Thyroid gland (tissue), 4 donors: Measurements from ENCODE around the gene TSHZ2. TPM values are rescaled to one million over a fixed set of nuclear protein-coding genes. Genes with fewer than 3 reads are reported as not detected.

Experiments used
- DNase-seq, 2 donors: peaks; one replicate each; pipeline ENCODE4 v3.0.0-alpha.2; 2019
- H3K27ac ChIP-seq, 3 donors: fragments of 200-600 bp; sonication (generic); 1 replicate in 2 of 3; 2 replicates in 1 of 3; pipeline ENCODE4 v1.5.1; 2016 to 2019; ENCODE audit warnings: mild to moderate bottlenecking in 1 of 3, moderate library complexity in 1 of 3
- H3K27me3 ChIP-seq: fragments of 200-600 bp; sonication (generic); one replicate; pipeline ENCODE4 v1.5.1; 2019
- H3K36me3 ChIP-seq, 2 donors: fragments of 200-600 bp; sonication (generic); one replicate each; pipeline ENCODE4 v1.5.1; 2016 to 2019
- H3K4me1 ChIP-seq, 2 donors: fragments of 200-600 bp; sonication (generic); one replicate each; pipeline ENCODE4 v1.5.1; 2017 to 2019
- H3K4me3 ChIP-seq, 3 donors: fragments of 200-600 bp; sonication (generic); replicated peaks in 1 of 3; 1 replicate in 2 of 3; 2 replicates in 1 of 3; pipeline ENCODE4 v1.5.1; 2016; ENCODE audit warnings: mild to moderate bottlenecking in 1 of 3
- H3K9me3 ChIP-seq: fragments of 200-600 bp; sonication (generic); one replicate; pipeline ENCODE4 v1.5.1; 2017
- POLR2A ChIP-seq, 2 donors: fragments of 450-650 bp; IDR thresholded peaks; one replicate each; pipeline ENCODE4 v1.6.1; 2017; ENCODE audit warnings: antibody characterized with exemption in 2 of 2, mild to moderate bottlenecking in 2 of 2, moderate library complexity in 1 of 2
- whole genome bisulfite sequencing, 2 donors: methylation state at CpG; one replicate each; pipeline ENCODE4 v1.1.5; 2017; 5-methylcytosine and 5-hydroxymethylcytosine counted together
- intact Hi-C: fragments of 100-400 bp; cut with DNase I; formaldehyde crosslinking; loops from one replicate; pipeline ENCODE4 v1.15.1; 2023
- total RNA-seq, 4 donors: library from RNA; depleted of rRNA; stranded (reverse); fragments of >200 nt; gene quantifications; one replicate each; pipeline ENCODE4 v1.2.3, GENCODE V29; 2016
- TF ChIP-seq, protein P1 (sequence below), 6 experiments: fragments of 200-600 bp in 3 of 6; fragments of 450-650 bp in 3 of 6; sonication (generic) in 3 of 6; IDR thresholded peaks; one replicate each; pipeline ENCODE4 v1.5.1; 2016 to 2019; ENCODE audit warnings: antibody characterized with exemption in 6 of 6, mild to moderate bottlenecking in 2 of 6, inconsistent platforms in 1 of 6, moderate library complexity in 1 of 6

Gene TSHZ2
- total RNA-seq, 4 donors from 2014 or later = 11.0 to 27.9 (median 14.0) TPM

DNA sequence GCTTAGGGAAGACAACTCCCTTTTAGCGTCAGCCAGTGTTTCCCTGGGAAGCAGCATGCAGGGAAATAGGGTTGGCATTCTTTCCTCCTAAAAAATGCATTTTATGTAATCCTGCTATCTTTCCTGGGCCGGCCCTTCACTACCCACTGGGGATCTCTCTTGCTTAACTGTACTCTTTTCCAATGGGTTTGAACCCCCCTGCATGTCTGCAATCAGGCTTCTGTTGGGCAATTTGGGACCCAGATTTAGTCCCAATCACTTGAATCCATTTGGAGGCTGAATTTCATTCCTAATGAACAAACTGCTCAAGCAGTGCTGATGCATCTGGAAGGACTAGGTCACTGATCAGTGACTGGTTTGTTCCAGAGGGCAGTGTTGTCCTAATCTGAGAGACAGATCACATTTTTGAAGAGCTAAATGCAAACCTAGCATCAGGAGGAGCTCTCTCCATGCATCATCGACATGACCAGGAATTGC is 152.0 kb downstream of the TSHZ2 start:
- peak; percentile 5 for DNase-seq
- H3K27ac ChIP-seq = no peak overlapping the region
- no peaks in the 10 kb centered on the region for H3K9me3 ChIP-seq
- H3K36me3 ChIP-seq = no peaks in the 10 kb centered on the region
- TF ChIP-seq, protein P1, sequence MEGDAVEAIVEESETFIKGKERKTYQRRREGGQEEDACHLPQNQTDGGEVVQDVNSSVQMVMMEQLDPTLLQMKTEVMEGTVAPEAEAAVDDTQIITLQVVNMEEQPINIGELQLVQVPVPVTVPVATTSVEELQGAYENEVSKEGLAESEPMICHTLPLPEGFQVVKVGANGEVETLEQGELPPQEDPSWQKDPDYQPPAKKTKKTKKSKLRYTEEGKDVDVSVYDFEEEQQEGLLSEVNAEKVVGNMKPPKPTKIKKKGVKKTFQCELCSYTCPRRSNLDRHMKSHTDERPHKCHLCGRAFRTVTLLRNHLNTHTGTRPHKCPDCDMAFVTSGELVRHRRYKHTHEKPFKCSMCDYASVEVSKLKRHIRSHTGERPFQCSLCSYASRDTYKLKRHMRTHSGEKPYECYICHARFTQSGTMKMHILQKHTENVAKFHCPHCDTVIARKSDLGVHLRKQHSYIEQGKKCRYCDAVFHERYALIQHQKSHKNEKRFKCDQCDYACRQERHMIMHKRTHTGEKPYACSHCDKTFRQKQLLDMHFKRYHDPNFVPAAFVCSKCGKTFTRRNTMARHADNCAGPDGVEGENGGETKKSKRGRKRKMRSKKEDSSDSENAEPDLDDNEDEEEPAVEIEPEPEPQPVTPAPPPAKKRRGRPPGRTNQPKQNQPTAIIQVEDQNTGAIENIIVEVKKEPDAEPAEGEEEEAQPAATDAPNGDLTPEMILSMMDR (IDR thresholded peaks at IDR 0.05) = no peak
- TF ChIP-seq POLR2A (IDR thresholded peaks at IDR 0.05) = no peak
- H3K4me3 ChIP-seq = no peak overlapping the region
- intact Hi-C loops = no loop called here
- 59 to 62% methylated on average over 3 of the region's 3 CpGs for WGBS, 2 donors
- no peaks in the 10 kb centered on the region for H3K27me3 ChIP-seq
- H3K4me1 ChIP-seq = no peaks in the 10 kb centered on the region

DNA sequence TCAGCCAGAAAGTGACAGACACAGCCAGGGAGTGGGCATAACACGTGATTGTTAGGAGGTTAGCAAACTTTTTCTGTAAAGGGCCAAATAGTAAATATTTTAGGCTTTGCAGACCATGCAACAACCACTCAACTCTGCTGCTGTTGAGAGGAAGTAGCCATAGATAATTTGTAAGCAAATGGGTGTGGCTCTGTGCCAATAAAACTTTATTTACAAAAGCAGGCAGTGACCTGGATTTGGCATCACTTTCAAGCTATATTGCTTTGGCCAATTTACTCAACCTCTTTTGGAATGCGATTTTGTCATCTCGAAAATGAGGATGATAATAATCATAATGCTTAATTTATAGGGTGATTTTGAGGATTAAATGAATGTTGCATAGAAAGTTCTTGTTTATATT is 152.6 kb downstream of the TSHZ2 start:
- 84 to 89% methylated on average over 3 of the region's 3 CpGs for WGBS, 2 donors
- no peak overlapping the region for H3K27ac ChIP-seq
- TF ChIP-seq POLR2A (IDR thresholded peaks at IDR 0.05) = no peak
- TF ChIP-seq, protein P1 (IDR thresholded peaks at IDR 0.05) = no peak

DNA sequence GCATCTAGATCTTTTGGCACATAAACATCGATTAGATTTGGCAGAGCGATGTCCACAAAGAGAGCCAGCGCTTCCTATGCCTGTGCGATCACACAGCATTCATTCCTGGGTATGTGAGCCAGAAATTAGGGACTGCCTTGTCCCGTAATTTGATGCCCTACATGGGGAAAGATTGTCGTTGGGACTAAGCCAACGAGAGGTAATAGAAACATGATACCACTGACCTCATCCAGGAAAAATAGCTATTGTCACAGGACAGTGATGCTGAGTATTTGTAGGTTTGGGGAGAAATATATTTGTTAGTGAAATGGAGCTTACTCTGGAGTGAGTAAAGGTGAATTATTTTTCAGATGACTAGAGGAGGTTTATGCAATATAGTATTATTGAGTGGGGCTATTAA is 154.0 kb downstream of the TSHZ2 start:
- DNase-seq = no peak
- WGBS, 2 donors = 53 to 54% methylated on average over 7 of the region's 7 CpGs
- Histone ChIP-seq H3K4me3 (no peak overlapping the region), H3K4me1 (no peaks in the 10 kb centered on the region), H3K27me3 (no peaks in the 10 kb centered on the region), H3K36me3 (no peaks in the 10 kb centered on the region), H3K27ac (no peak overlapping the region), H3K9me3 (no peaks in the 10 kb centered on the region)
- TF ChIP-seq, protein P1 (IDR thresholded peaks at IDR 0.05) = no peak
- TF ChIP-seq POLR2A (IDR thresholded peaks at IDR 0.05) = no peak
- intact Hi-C loops = no loop called here

More for the DNA sequence above, 152.6 kb downstream of the TSHZ2 start:
- Histone ChIP-seq H3K27me3 (no peaks in the 10 kb centered on the region), H3K9me3 (no peaks in the 10 kb centered on the region), H3K4me3 (no peak overlapping the region), H3K4me1 (no peaks in the 10 kb centered on the region), H3K36me3 (no peaks in the 10 kb centered on the region)
- intact Hi-C loops = no loop called here
- no peak for DNase-seq

DNA sequence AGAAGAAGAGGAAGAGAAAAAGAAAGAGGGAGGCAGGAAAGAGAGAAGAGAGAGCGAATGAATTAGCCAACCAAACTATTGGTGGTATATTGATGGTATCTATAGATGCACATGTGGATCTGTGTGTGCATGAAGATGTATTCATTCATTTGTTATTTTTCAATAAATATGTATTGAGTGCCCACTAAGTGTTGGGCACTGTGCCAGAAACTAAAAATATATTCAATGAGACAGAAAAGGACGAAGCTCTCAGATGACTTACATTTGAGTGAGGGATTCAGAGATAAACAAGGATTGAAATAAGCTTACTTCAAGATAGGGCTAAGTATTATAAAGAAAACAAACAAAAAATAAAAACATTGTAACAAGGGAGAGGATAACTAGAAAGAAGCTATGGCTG is 154.9 kb downstream of the TSHZ2 start:
- Histone ChIP-seq H3K4me1 (no peaks in the 10 kb centered on the region), H3K27me3 (no peaks in the 10 kb centered on the region), H3K36me3 (no peaks in the 10 kb centered on the region), H3K4me3 (no peak overlapping the region), H3K27ac (no peak overlapping the region), H3K9me3 (no peaks in the 10 kb centered on the region)
- DNase-seq = no peak
- intact Hi-C loops = no loop called here
- WGBS, 2 donors = 77 to 78% methylated on average over 2 of the region's 2 CpGs
- TF ChIP-seq, protein P1 (IDR thresholded peaks at IDR 0.05) = no peak
- no peak for TF ChIP-seq POLR2A (IDR thresholded peaks at IDR 0.05)

DNA sequence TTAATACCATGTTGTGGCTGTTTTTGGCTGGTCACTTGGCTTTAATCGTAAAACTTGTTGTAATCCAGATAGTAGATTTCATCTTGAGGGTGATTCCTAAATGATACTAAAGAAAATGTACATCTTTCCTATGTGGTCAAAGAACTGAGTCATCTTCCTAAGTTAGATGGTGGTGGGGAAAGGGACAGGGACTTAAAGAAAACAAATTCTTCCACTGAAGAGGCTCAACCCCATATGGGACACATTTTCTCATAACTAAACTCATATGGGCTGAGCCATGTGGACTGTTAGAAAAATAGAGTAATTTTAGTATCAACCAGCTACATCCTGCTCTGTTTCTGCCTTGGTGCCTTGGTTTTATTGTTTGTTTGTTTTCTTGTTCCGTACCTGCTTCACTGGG is 155.8 kb downstream of the TSHZ2 start:
- Histone ChIP-seq H3K36me3 (no peaks in the 10 kb centered on the region), H3K9me3 (no peaks in the 10 kb centered on the region), H3K4me1 (no peaks in the 10 kb centered on the region), H3K27me3 (no peaks in the 10 kb centered on the region), H3K4me3 (no peak overlapping the region), H3K27ac (no peak overlapping the region)
- no peak for TF ChIP-seq POLR2A (IDR thresholded peaks at IDR 0.05)
- TF ChIP-seq, protein P1 (IDR thresholded peaks at IDR 0.05) = no peak
- 69 to 79% methylated on average over 2 of the region's 2 CpGs for WGBS, 2 donors
- intact Hi-C loops = no loop called here
- DNase-seq = no peak
